Measurements from ENCODE around the gene ATP9B.

ATP9B gene

DNA sequence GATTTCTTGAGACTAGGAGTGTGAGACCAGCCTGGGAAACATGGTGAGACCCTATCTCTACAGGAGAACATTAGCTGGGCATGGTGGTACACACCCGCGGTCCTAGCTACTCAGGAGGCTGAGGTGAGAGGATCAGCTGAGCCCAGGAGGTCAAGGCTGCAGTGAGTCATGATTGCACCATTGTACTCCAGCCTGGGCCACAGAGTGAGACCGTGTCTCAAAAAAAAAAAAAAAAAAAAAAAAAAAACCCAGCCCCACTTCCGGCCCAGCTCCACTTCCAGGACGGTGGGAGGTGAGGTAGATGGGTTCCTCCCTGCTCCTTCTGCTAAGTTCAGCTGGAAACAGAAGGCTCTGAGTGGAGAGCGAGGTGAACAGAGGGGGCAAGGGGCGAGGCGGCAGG lies 285.2 kb downstream of the ATP9B start:
- no peak overlapping the region for H3K9ac ChIP-seq (ENCODE audit: insufficient read length, low read depth)
- H3K36me3 ChIP-seq (ENCODE audit: insufficient read depth, insufficient read length, low read length), result peaks cover 7% of the 10 kb centered on the region
- no peak for DNase-seq (ENCODE audit: low read depth, low spot score)
- no peak for TF ChIP-seq SUZ12 (IDR thresholded peaks at IDR 0.05; ENCODE audit: extremely low read depth, insufficient read depth, insufficient read length)
- TF ChIP-seq YY1 (IDR thresholded peaks at IDR 0.05; ENCODE audit: insufficient read depth, insufficient read length), result no peak
- no peak for TF ChIP-seq ZNF274 (IDR thresholded peaks at IDR 0.05; ENCODE audit: low read depth, low read length)
- no peaks in the 10 kb centered on the region for H3K27me3 ChIP-seq (ENCODE audit: insufficient read depth, insufficient read length)
- no peaks in the 10 kb centered on the region for H3K4me1 ChIP-seq (ENCODE audit: insufficient read depth, insufficient read length)
- H3K4me3 ChIP-seq (ENCODE audit: insufficient read length, low read depth), result no peak overlapping the region
- H3K9me3 ChIP-seq (ENCODE audit: insufficient read depth, low read length), result no peaks in the 10 kb centered on the region

DNA sequence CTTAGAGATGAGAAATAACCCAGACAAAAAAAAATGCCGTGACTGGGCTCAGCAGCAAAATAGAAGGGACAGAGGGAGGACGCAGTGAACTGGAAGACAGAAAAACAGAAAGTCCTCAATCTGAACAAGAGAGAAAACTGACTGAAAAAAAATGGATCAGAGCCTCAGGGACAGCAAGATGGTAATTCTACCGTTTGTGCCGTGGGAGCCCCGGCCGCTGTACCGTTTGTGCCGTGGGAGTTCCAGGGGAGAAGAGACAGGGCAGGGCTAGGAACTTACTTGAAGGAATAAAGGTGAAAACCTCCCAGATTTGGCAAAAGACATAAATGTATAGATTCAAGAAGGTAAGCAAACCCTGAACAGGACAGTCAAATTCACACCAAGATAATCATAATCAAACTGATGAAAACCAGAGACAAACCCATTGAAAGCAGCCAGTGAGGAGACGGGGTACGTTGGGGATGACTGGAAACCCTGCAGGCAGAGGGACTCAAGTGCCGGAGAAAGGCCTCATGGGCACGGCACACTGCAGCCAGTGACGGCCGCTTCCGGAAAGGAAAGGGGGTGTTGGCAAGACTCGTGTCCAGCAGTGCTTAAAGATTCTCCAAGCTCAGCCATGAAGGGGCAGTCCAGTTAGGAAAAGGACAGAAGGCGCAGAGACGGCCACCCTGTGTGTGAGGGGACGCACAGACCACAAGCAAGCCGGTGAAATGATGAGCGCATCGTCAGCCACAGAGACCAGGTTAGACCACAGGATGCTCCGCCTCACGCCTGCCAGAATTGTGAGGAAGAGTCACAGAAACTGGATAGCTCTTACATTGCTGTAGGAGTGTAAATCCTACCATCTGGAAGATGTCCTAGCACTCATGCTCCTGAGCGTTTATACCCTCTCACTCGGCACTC lies 286.5 kb downstream of the ATP9B start:
- no peaks in the 10 kb centered on the region for H3K4me1 ChIP-seq (ENCODE audit: insufficient read depth, insufficient read length)
- H3K27me3 ChIP-seq (ENCODE audit: insufficient read depth, insufficient read length), result no peaks in the 10 kb centered on the region
- no peak overlapping the region for H3K9ac ChIP-seq (ENCODE audit: insufficient read length, low read depth)
- no peaks in the 10 kb centered on the region for H3K9me3 ChIP-seq (ENCODE audit: insufficient read depth, low read length)
- H3K4me3 ChIP-seq (ENCODE audit: insufficient read length, low read depth), result no peak overlapping the region
- peaks cover 10% of the 10 kb centered on the region for H3K36me3 ChIP-seq (ENCODE audit: insufficient read depth, insufficient read length, low read length)
- no peak for DNase-seq (ENCODE audit: low read depth, low spot score)
- TF ChIP-seq SUZ12 (IDR thresholded peaks at IDR 0.05; ENCODE audit: extremely low read depth, insufficient read depth, insufficient read length), result no peak
- no peak for TF ChIP-seq YY1 (IDR thresholded peaks at IDR 0.05; ENCODE audit: insufficient read depth, insufficient read length)
- no peak for TF ChIP-seq ZNF274 (IDR thresholded peaks at IDR 0.05; ENCODE audit: low read depth, low read length)

DNA sequence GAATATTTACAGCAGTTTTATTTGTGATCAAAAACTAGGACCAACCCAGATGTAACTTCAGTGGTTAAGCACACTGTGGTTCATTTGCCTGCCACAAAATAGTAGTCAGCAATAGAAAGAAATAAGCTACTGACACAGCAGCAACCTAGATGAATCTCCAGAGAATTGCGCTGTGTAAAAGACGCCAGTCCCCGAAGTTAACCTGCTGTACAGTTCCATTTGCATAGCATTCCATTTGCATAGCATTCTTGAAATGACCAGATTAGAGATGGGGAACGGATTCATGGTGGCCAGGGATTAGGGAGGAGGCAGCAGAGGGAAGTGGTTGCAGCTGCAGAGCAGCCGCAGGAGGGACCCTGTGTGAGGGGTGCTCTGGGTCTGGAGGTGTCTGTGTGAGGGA lies 287.2 kb downstream of the ATP9B start:
- no peaks in the 10 kb centered on the region for H3K9me3 ChIP-seq (ENCODE audit: insufficient read depth, low read length)
- no peaks in the 10 kb centered on the region for H3K27me3 ChIP-seq (ENCODE audit: insufficient read depth, insufficient read length)
- H3K36me3 ChIP-seq (ENCODE audit: insufficient read depth, insufficient read length, low read length), result peaks cover 13% of the 10 kb centered on the region
- no peaks in the 10 kb centered on the region for H3K4me1 ChIP-seq (ENCODE audit: insufficient read depth, insufficient read length)
- no peak overlapping the region for H3K9ac ChIP-seq (ENCODE audit: insufficient read length, low read depth)
- no peak overlapping the region for H3K4me3 ChIP-seq (ENCODE audit: insufficient read length, low read depth)
- no peak for TF ChIP-seq SUZ12 (IDR thresholded peaks at IDR 0.05; ENCODE audit: extremely low read depth, insufficient read depth, insufficient read length)
- no peak for TF ChIP-seq YY1 (IDR thresholded peaks at IDR 0.05; ENCODE audit: insufficient read depth, insufficient read length)
- TF ChIP-seq ZNF274 (IDR thresholded peaks at IDR 0.05; ENCODE audit: low read depth, low read length), result no peak
- DNase-seq (ENCODE audit: low read depth, low spot score), result no peak

- DNase-seq (ENCODE audit: low read depth, low spot score), result no peak
- Histone ChIP-seq H3K36me3 (ENCODE audit: insufficient read depth, insufficient read length, low read length) (peaks cover 25% of the 10 kb centered on the region), H3K9me3 (ENCODE audit: insufficient read depth, low read length) (no peaks in the 10 kb centered on the region), H3K4me3 (ENCODE audit: insufficient read length, low read depth) (no peak overlapping the region), H3K9ac (ENCODE audit: insufficient read length, low read depth) (no peak overlapping the region), H3K4me1 (ENCODE audit: insufficient read depth, insufficient read length) (no peaks in the 10 kb centered on the region), H3K27me3 (ENCODE audit: insufficient read depth, insufficient read length) (no peaks in the 10 kb centered on the region)
- TF ChIP-seq ZNF274 (IDR thresholded peaks at IDR 0.05; ENCODE audit: low read depth, low read length) (no peak), YY1 (IDR thresholded peaks at IDR 0.05; ENCODE audit: insufficient read depth, insufficient read length) (no peak), SUZ12 (IDR thresholded peaks at IDR 0.05; ENCODE audit: extremely low read depth, insufficient read depth, insufficient read length) (no peak)
Observed at GRCh38 chr18:79360933-79361332, 291.7 kb downstream of the ATP9B start.

DNA sequence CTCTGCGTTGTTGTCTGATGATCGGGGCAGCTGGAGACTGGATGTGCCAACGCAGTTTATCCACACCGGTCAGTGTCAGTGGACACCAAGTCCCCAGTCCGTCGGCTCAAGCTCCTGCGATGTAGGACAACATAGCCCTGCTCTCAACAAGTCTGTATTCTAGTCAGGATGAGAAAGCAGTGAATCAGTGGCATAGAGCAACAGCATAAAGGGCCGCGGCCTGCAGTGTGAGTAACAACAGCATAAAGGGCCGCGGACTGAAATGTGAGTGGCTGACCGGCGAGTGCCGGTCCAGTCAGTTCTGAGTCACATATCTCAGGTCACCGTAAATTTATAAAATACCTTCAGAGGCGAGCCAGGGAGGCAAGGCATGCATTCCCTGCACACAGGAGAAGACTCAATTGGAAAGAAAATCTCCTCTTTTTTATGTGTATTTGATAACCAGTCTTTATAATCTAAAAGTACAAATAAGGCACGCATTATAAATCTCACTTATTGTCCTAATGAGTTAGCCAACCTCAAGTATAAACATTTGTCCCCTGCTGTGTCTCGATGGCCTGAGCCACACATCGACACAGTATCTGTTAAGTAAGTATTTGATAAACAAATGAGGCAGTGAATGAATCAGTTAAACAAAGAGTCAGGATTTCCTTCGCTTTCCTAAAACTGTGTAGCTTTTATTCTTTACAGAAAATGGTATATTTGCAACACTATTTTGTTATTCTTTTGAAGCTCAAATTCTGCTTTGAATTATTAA lies 292.8 kb downstream of the ATP9B start:
- no peaks in the 10 kb centered on the region for H3K4me1 ChIP-seq (ENCODE audit: insufficient read depth, insufficient read length)
- no peaks in the 10 kb centered on the region for H3K27me3 ChIP-seq (ENCODE audit: insufficient read depth, insufficient read length)
- H3K9ac ChIP-seq (ENCODE audit: insufficient read length, low read depth), result no peak overlapping the region
- H3K4me3 ChIP-seq (ENCODE audit: insufficient read length, low read depth), result no peak overlapping the region
- TF ChIP-seq ZNF274 (IDR thresholded peaks at IDR 0.05; ENCODE audit: low read depth, low read length), result no peak
- TF ChIP-seq SUZ12 (IDR thresholded peaks at IDR 0.05; ENCODE audit: extremely low read depth, insufficient read depth, insufficient read length), result no peak
- TF ChIP-seq YY1 (IDR thresholded peaks at IDR 0.05; ENCODE audit: insufficient read depth, insufficient read length), result no peak
- H3K36me3 ChIP-seq (ENCODE audit: insufficient read depth, insufficient read length, low read length), result peaks cover 25% of the 10 kb centered on the region
- no peak for DNase-seq (ENCODE audit: low read depth, low spot score)
- no peaks in the 10 kb centered on the region for H3K9me3 ChIP-seq (ENCODE audit: insufficient read depth, low read length)

- DNase-seq (ENCODE audit: low read depth, low spot score), result no peak
- Histone ChIP-seq H3K36me3 (ENCODE audit: insufficient read depth, insufficient read length, low read length) (peaks cover 15% of the 10 kb centered on the region), H3K9ac (ENCODE audit: insufficient read length, low read depth) (no peak overlapping the region), H3K27me3 (ENCODE audit: insufficient read depth, insufficient read length) (no peaks in the 10 kb centered on the region), H3K9me3 (ENCODE audit: insufficient read depth, low read length) (no peaks in the 10 kb centered on the region), H3K4me1 (ENCODE audit: insufficient read depth, insufficient read length) (no peaks in the 10 kb centered on the region), H3K4me3 (ENCODE audit: insufficient read length, low read depth) (no peak overlapping the region)
- TF ChIP-seq SUZ12 (IDR thresholded peaks at IDR 0.05; ENCODE audit: extremely low read depth, insufficient read depth, insufficient read length) (no peak), ZNF274 (IDR thresholded peaks at IDR 0.05; ENCODE audit: low read depth, low read length) (no peak), YY1 (IDR thresholded peaks at IDR 0.05; ENCODE audit: insufficient read depth, insufficient read length) (no peak)
Observed at GRCh38 chr18:79365701-79366100, 296.5 kb downstream of the ATP9B start.
